Left ventricle myocardium inferior (tissue), 1 donor: ENCODE measurements around the gene TEX51. TPM values are rescaled to one million over a fixed set of nuclear protein-coding genes. Genes with fewer than 3 reads are reported as not detected.

Experiments used
- DNase-seq: peaks from one replicate; pipeline ENCODE4 v3.0.0-alpha.2; 2020
- H3K27ac ChIP-seq: fragments of 200-600 bp; replicated peaks from 2 replicates; pipeline ENCODE4 v1.8.0; 2021
- H3K27me3 ChIP-seq: fragments of 200-600 bp; 2 replicates; pipeline ENCODE4 v1.8.0; 2021; ENCODE audit warnings: low read depth
- H3K36me3 ChIP-seq: fragments of 200-600 bp; 2 replicates; pipeline ENCODE4 v1.8.0; 2021
- H3K4me1 ChIP-seq: fragments of 200-600 bp; 2 replicates; pipeline ENCODE4 v1.8.0; 2021
- H3K4me3 ChIP-seq: fragments of 200-600 bp; 2 replicates; pipeline ENCODE4 v1.8.0; 2021; ENCODE audit warnings: mild to moderate bottlenecking, moderate library complexity
- H3K9me3 ChIP-seq: fragments of 200-600 bp; replicated peaks from 2 replicates; pipeline ENCODE4 v1.8.0; 2021
- intact Hi-C: fragments of 100-400 bp; cut with micrococcal nuclease; formaldehyde crosslinking; loops from one replicate; pipeline ENCODE4 v1.11.0; 2022
- total RNA-seq: library from RNA; stranded (reverse); fragmentation: NEBNext Ultra II Directional; extraction: Animal tissue kit (Norgen Biotek cat#: 25700); gene quantifications from one replicate; pipeline ENCODE4 v1.2.1, GENCODE V29; 2021
- TF ChIP-seq, protein P1 (sequence below): fragments of 200-600 bp; IDR thresholded peaks from 2 replicates; pipeline ENCODE4 v1.8.0; 2021; ENCODE audit warnings: antibody characterized with exemption, mild to moderate bottlenecking, borderline replicate concordance
- donor health status: DM: no; HTN: yes; CAD: no; lungs with severe emphysema.

TEX51 gene
- total RNA-seq, 1 donor from 2014 or later, result not detected

DNA sequence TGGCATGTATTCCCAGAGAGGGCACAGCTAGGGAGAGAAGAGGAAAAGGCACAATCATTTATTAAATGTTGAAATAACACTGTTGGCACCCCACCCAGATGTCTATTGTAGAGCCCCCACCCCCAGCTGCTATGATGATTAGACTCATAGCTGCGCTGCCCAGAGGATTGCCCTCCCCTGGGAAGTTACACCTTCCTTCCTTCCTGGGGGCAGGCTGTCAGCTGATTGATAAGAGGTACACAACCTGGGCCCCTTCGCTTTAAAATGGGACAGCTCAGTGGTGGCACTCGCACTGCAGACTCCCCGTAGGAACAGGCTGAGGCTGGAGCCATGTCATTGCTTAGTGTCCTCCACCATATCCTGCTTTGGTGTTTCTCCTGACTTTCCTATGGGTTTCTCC is 18.1 kb downstream of the TEX51 start:
- Histone ChIP-seq H3K4me1 (no peaks in the 10 kb centered on the region), H3K27me3 (peaks cover 9% of the 10 kb centered on the region), H3K9me3 (no peaks in the 10 kb centered on the region), H3K36me3 (no peaks in the 10 kb centered on the region), H3K4me3 (no peak overlapping the region), H3K27ac (no peak overlapping the region)
- intact Hi-C loops, result no loop called here
- TF ChIP-seq, protein P1, sequence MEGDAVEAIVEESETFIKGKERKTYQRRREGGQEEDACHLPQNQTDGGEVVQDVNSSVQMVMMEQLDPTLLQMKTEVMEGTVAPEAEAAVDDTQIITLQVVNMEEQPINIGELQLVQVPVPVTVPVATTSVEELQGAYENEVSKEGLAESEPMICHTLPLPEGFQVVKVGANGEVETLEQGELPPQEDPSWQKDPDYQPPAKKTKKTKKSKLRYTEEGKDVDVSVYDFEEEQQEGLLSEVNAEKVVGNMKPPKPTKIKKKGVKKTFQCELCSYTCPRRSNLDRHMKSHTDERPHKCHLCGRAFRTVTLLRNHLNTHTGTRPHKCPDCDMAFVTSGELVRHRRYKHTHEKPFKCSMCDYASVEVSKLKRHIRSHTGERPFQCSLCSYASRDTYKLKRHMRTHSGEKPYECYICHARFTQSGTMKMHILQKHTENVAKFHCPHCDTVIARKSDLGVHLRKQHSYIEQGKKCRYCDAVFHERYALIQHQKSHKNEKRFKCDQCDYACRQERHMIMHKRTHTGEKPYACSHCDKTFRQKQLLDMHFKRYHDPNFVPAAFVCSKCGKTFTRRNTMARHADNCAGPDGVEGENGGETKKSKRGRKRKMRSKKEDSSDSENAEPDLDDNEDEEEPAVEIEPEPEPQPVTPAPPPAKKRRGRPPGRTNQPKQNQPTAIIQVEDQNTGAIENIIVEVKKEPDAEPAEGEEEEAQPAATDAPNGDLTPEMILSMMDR, result no peak
- DNase-seq, result no peak

DNA sequence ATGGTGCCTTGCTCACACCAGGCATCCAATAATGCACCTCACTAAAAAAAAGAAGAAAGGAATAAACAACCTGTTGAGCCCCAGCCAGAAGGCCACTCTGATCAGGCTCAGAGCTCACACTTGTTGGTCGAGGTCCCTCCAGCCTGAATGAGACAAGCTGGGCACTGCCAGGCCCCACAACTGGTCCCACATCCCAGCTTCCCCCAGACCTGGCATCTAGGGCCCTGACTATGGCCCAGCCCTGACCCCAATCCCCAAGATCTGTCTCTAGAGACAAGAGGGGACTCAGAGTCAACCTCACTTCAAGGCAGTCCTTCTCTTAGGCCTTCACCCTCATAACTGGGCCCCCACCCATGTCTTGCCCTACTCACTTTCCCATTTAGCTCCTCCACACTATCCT is 22.4 kb downstream of the TEX51 start:
- no peak overlapping the region for H3K4me3 ChIP-seq
- no peak for DNase-seq
- intact Hi-C loops, result no loop called here
- no peaks in the 10 kb centered on the region for H3K4me1 ChIP-seq
- no peaks in the 10 kb centered on the region for H3K36me3 ChIP-seq
- TF ChIP-seq, protein P1, result no peak
- H3K27me3 ChIP-seq, result no peaks in the 10 kb centered on the region
- H3K27ac ChIP-seq, result no peak overlapping the region
- H3K9me3 ChIP-seq, result no peaks in the 10 kb centered on the region

DNA sequence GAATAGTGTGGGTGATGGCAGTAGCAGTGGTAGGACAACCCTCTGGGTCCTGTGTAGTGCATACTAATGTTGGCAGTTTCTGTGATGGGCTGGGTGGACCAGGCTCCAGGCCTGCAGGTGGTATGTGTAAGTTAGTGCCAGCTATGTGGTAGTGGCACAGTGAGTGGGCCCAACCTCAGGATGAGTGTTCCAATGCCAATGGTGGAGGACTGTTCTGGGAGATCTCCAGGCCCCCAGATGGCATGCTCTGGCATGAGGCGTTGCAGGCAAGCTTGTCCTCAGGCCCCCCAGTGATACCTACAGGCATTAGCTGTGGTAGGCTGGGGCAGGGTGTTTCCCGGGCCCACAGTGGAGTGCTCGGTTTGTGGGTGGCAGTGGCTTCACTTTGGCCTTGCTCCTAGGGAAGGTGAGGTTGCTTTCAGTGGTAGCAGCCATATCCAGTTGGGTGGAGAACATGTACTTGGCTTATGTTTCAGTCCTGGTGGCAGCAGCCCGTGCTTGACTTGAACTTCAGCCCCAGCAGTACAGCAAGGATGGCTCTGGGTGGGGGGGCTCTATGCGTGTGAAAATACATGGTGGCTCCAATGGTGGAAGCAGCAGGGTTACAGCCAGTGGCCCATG is 32.4 kb downstream of the TEX51 start:
- intact Hi-C loops, result no loop called here
- Histone ChIP-seq H3K4me3 (no peak overlapping the region), H3K27me3 (peaks cover 45% of the 10 kb centered on the region), H3K36me3 (no peaks in the 10 kb centered on the region), H3K27ac (no peak overlapping the region), H3K4me1 (no peaks in the 10 kb centered on the region), H3K9me3 (peaks cover 17% of the 10 kb centered on the region)
- TF ChIP-seq, protein P1, result no peak
- DNase-seq, result no peak

DNA sequence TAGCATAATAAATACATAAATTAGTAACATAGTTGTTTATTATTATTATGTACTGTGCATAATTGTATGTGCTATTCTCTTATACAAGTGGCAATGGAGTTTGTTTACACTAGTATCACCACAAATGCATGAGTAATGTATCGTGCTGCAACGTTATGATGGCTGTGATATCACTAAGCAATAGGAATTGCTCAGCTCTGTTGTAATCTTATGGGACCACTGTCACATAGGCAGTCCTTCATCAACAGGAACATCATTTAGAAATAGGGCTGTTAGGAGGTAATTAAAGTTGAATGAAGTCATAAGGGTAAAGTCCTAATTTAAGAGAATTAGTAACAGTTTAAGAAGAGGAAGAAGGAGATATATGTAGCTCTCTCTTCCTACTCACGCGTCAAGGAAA is 33.8 kb downstream of the TEX51 start:
- no peaks in the 10 kb centered on the region for H3K36me3 ChIP-seq
- no peak overlapping the region for H3K4me3 ChIP-seq
- H3K27me3 ChIP-seq, result peaks cover 60% of the 10 kb centered on the region
- H3K4me1 ChIP-seq, result no peaks in the 10 kb centered on the region
- H3K9me3 ChIP-seq, result peaks cover 17% of the 10 kb centered on the region
- no peak for DNase-seq
- intact Hi-C loops, result no loop called here
- TF ChIP-seq, protein P1, result no peak
- H3K27ac ChIP-seq, result no peak overlapping the region

DNA sequence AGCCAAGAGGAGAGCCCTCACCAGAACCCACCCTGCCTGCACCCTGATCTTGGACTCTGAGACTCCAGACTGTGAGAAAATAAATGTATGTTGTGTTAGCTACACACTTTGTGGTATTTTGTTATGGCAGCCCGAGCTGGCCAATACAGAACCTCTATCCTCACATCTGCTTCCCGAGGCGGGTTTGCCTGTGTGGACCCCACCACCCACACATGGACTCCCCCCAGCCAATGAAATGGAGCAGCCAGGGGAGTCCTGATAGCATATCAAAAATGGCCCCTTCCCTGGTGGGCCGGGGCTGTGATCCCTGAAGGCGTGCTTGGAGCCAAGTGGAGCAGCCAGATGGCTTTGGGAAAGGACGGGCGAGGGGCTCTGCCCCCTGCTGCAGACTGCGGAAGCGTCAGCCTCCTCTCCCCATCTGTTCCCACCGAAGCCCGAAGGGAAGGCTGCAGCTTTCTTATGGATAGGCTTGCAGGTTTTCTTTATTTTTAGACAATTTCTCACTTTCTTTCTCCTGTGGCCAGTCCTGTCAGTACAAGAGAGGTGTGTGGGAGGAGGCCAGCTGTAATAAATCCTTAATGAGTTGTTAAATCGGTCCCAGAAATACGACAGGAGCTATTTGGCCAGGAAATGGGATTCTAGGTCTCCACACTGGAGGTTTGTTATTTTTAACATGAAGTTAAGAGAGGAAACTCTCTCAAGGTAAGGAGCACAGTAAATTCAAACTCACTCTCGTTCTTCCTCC is 34.4 kb downstream of the TEX51 start:
- peaks cover 17% of the 10 kb centered on the region for H3K9me3 ChIP-seq

More for the DNA sequence above, 34.4 kb downstream of the TEX51 start:
- H3K27me3 ChIP-seq, result peaks cover 65% of the 10 kb centered on the region
- intact Hi-C loops, result no loop called here
- no peak overlapping the region for H3K27ac ChIP-seq
- no peaks in the 10 kb centered on the region for H3K36me3 ChIP-seq
- no peak for DNase-seq
- no peak overlapping the region for H3K4me3 ChIP-seq
- H3K4me1 ChIP-seq, result no peaks in the 10 kb centered on the region
- TF ChIP-seq, protein P1, result no peak
